NCI-H524 treated with DMSO at 0.1 percent for 48 hours (cell line): ENCODE measurements around the gene CCDC69.
"Not testable (repeated sequence)": the region's sequence is repeated elsewhere in the genome, so short reads cannot be mapped to it uniquely, and the experiment has no call there.

ENCODE experiments used
- DNase-seq: peaks from one replicate; lab custom pipeline; 2025; lab: John Stamatoyannopoulos, UW

The CCDC69 gene

GRCh38 chr5:151245680-151246219 lies 21.9 kb upstream of the CCDC69 start:
- no peak for DNase-seq

GRCh38 chr5:151244206-151244605 lies 20.3 kb upstream of the CCDC69 start:
- DNase-seq = no peak

DNA sequence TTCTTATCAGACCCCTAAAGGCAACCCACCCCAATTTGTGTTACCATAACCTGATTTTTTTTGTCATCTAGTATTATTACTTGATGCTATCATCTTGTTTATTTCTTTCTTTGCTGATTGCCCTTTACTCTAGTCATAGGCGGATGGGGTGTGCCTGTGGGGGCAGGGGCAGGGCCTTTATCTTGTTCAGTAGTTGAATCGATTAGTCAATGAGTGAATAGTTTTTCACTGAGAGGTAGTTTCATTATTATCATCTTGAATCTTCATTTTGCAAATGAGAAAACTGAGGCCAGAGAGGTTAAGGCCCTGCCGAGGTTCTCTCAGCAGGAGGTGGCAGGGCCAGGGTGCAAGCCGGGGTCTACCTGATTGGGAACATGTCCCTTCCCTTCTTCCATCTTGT lies 19.7 kb upstream of the CCDC69 start:
- DNase-seq = no peak

DNA sequence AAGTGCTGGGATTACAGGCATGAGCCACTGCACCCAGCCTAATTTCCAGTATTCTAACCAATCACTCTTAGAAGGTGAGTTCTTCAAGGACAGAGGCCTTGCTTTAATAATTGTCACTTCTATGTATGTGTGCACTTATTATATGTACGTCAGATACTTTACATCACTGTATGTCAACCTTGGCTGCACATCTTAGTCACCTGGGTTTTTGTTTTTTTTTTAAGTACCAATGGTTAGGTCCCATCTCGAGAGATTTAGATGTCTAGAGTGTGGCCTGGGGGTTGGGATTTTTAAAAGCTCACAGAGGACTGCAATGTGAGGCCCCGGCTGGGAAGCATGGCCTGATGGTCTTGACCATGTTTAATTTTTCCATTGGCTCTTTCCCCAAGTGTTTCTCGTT lies 19.2 kb upstream of the CCDC69 start:
- no peak for DNase-seq

DNA sequence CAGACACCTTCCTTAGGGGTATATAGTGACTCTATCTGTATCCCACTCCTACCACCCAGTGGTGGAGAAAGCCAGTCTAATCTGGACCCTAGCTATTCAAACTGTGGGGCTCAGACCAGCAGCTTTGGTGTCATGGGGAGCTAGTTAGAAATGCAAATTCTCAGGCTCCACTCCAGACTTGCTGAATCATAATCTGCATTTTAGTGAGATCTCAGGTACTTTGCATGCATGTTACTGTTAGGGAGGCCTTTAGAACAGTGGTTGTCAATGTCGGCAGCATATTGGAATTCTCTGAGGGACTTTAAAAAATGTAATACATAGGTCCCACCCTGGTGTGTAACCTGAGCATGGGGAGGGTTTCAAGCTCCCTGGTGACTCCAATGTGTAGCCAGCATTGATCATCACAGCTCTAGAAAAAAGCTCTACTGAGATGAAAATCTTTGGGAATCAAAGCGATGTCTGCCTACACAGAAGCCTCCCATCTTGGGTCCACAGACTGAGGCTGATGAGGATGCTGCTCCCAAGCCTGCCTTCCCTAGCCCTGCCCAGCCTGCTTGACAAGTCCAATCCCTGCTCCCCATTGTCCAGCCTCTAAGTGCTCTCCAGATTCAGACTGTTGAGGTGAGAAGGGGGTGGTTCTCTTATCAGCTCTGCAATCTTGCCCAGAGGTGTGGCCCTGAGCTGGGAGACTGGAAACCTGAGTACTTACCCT lies 17.2 kb upstream of the CCDC69 start:
- DNase-seq = no peak

DNA sequence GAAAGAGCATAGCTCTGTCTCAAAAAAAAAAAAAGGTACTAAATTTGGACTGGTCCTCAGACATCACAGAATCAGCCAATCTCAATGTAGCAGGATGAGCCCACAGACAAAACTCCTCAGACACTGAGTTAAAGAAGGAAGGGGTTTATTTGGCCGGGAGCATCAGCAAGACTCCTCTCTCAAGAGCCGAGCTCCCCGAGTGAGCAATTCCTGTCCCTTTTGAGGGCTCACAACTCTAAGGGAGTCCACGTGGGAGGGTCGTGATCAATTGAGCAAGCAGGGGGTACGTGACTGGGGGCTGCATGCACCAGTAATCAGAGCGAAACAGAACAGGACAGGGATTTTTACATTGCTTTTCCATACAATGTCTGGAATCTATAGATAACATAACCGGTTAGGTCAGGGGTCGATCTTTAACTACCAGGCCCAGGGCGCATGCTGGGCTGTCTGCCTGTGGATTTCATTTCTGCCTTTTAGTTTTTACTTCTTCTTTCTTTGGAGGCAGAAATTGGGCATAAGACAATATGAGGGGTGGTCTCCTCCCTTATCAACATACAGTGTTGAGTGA lies 16.5 kb upstream of the CCDC69 start:
- not testable (repeated sequence) for DNase-seq

DNA sequence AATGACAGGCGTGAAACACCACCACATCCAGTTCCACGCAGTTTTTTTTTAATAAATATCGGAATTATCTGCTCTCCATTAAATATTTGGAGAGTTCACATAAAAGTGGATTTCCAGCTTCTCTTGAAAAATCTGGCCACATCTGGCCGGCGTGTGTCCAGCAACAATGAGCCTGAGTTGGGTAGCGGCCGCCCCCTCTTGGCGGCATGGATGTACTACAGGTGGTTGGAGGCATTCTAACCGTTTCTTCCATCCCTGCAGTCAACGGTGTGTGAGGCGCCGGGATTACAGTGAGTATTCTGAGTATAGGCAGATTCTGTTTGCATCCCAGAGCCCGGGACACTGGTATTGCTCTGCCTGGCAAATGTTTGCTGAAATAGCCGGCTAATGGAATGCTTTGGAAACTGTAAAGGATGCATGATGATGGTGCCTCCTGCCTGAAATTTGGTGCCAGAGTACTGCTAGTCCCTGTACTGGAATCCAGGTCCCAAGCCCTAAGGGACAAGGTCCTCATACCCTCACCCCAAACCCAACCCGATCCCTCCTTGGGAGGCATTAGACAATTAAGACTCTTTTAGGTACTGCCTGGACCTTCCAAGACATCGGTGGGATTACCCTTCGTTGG lies 15.5 kb upstream of the CCDC69 start:
- DNase-seq = no peak

- no peak for DNase-seq
Measured at GRCh38 chr5:151238303-151238741, 14.4 kb upstream of the CCDC69 start.

- no peak for DNase-seq
Measured at GRCh38 chr5:151237685-151238084, 13.8 kb upstream of the CCDC69 start.

GRCh38 chr5:151236888-151237287 lies 13.0 kb upstream of the CCDC69 start:
- DNase-seq = peak; percentile 44

DNA sequence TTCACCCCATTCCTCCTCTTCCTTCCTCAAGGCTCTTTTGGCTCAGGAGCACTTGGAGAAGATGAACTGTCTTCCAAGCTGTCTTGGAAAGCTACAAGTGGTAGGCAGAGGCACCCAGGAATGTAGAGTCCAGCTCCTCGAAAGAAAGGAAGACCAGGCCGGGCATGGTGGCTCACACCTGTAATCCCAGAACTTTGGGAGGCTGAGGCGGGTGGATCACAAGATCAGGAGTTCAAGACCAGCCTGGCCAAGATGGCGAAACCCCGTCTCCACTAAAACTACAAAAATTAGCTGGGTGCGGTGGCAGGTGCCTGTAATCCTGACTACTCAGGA lies 11.3 kb upstream of the CCDC69 start:
- DNase-seq = not testable (repeated sequence)

DNA sequence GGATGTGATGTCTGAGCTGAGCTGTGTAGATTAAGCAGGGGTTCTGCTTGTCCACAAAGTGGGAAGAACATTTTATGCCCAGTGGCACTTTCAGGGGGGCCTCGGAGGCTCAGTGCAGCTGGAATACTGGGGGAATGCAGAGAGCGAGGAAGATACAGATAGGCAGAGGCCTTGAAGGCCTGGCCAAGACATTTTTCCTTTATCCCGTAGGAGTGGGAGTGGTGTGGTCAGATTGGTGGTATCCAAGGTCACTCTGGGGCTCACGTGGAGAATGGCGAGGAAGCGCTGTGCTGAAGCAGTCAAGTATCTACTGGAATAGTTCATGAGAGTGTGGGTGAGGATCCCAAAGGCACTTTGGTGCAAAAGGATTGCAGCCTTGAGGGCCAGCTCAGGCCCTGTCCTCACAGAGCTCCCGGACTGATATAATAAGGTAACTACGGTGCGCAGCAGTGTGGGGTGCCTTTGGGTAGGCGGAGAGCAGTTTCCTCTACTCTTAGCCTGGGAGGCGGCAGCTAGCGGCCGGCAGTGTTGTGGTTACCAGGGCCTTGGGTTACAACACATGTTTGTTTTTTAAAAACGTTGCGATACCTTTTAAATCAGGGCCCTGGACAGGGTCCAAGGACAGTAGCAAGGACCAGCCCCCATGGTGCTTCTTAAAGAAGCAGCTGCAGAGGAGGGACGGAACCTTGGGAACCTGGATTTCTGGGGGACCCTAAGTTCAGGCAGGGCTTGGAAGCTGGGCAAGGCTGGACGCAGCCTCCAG lies 10.8 kb upstream of the CCDC69 start:
- DNase-seq = no peak

- DNase-seq = no peak
Measured at GRCh38 chr5:151233616-151234085, 9.8 kb upstream of the CCDC69 start.

DNA sequence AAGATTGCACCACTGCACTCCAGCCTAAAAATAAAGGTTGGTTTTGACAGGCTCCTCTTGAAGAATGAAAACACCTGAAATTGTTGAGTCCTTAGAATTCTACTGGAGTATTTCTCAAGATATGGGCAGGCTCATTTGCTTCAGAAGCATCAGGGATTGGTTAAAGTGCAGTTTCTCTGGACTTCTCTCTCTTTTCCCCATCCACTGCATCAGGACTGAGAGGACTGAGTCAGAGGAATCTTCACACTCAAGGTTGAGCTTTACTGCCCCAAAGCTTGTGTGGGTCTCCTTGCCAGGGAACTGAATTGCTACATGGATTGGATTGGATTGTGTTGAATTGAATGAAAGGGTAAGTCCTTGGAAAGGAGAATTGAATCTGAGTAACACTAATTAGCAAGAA lies 7.5 kb upstream of the CCDC69 start:
- DNase-seq = no peak

DNA sequence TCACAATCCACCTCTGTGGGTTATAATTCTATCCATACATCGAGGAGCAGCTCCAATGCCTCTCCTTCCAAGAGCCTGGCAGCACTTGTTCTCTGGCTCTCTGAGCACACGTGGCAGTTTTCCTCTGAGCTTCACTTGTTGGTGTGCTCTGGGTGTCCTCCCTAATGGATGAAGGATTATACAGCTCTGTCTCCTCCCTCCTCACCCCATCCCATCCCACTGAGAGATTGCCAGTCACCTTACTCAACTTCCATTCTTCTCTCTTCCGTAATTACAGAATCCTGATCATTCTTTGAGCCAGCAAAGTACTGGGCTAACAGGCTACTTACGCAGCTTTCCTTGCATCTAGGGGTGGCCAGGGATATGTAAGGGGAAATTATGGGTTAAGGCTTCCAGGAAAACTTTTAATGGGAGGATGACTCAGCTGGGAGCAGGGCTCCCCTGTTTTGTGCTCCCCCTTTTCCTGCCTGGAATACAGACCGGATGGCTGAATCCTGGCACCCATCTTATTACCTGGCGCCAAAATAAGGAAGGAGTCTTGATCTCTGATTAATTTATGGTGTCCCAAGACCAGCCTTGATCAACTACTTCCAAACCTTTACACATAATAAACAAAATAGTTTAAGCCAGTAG lies 6.3 kb upstream of the CCDC69 start:
- DNase-seq = no peak

- no peak for DNase-seq
Measured at GRCh38 chr5:151228986-151229385, 5.1 kb upstream of the CCDC69 start.

GRCh38 chr5:151227918-151228447 lies 4.1 kb upstream of the CCDC69 start:
- DNase-seq = no peak

- no peak for DNase-seq
Measured at GRCh38 chr5:151225475-151225874, 1.6 kb upstream of the CCDC69 start.

- DNase-seq = no peak
Measured at GRCh38 chr5:151225071-151225470, 1.2 kb upstream of the CCDC69 start.

GRCh38 chr5:151224372-151224771 lies 480 bp upstream of the CCDC69 start:
- no peak for DNase-seq

GRCh38 chr5:151222790-151223446 lies 974 bp downstream of the CCDC69 start:
- DNase-seq = no peak
